H9 (cell line): ENCODE results near the gene MBLAC1. TPM values are rescaled to one million over a fixed set of nuclear protein-coding genes. Genes with fewer than 3 reads are reported as not detected.

Experiments used
- DNase-seq: peaks from one replicate; pipeline ENCODE4 v3.0.0-alpha.2; 2017
- H2AFZ ChIP-seq: one replicate; pipeline ENCODE4 v1.6.1; 2013; ENCODE audit warnings: mild to moderate bottlenecking, low read length, control low read depth, moderate library complexity
- H2AK5ac ChIP-seq: 2 replicates; pipeline ENCODE4 v1.6.1; 2013; ENCODE audit warnings: low read length, control low read depth, mixed read lengths; ENCODE audit not compliant: insufficient read length
- H2BK120ac ChIP-seq: one replicate; pipeline ENCODE4 v1.6.1; 2013; ENCODE audit warnings: low read depth, mild to moderate bottlenecking, low read length, control low read depth, inconsistent platforms; ENCODE audit not compliant: poor library complexity, severe bottlenecking
- H2BK12ac ChIP-seq: 2 replicates; pipeline ENCODE4 v1.6.1; 2013; ENCODE audit warnings: low read length, control low read depth, mixed read lengths, low read depth; ENCODE audit not compliant: insufficient read length
- H2BK15ac ChIP-seq: 2 replicates; pipeline ENCODE4 v1.6.1; 2013; ENCODE audit warnings: low read depth, low read length, control low read depth
- H2BK20ac ChIP-seq: one replicate; pipeline ENCODE4 v1.6.1; 2013; ENCODE audit warnings: low read depth, mild to moderate bottlenecking, low read length, control low read depth, inconsistent platforms; ENCODE audit not compliant: poor library complexity, severe bottlenecking
- H2BK5ac ChIP-seq: 2 replicates; pipeline ENCODE4 v1.6.1; 2013; ENCODE audit warnings: low read length, control low read depth, mixed read lengths; ENCODE audit not compliant: insufficient read length
- H3K14ac ChIP-seq: 2 replicates; pipeline ENCODE4 v1.6.1; 2013; ENCODE audit warnings: low read length, control low read depth; ENCODE audit not compliant: insufficient read depth
- H3K18ac ChIP-seq: 2 replicates; pipeline ENCODE4 v1.6.1; 2013; ENCODE audit warnings: low read depth, mild to moderate bottlenecking, mixed read lengths, low read length, control low read depth; ENCODE audit not compliant: insufficient read length
- H3K23ac ChIP-seq: 2 replicates; pipeline ENCODE4 v1.6.1; 2013; ENCODE audit warnings: low read length, control low read depth, mixed read lengths, low read depth; ENCODE audit not compliant: insufficient read length
- H3K23me2 ChIP-seq: 2 replicates; pipeline ENCODE4 v1.6.1; 2013; ENCODE audit warnings: low read depth, mild to moderate bottlenecking, mixed read lengths, low read length, control low read depth; ENCODE audit not compliant: insufficient read length, poor library complexity, severe bottlenecking
- H3K27ac ChIP-seq: 2 replicates; pipeline ENCODE4 v1.5.1; 2013; ENCODE audit warnings: low read length, control low read depth, mixed read lengths, low read depth; ENCODE audit not compliant: insufficient read length
- H3K27me3 ChIP-seq: 2 replicates; pipeline ENCODE4 v1.6.1; 2013; ENCODE audit warnings: low read length, control low read depth, inconsistent platforms; ENCODE audit not compliant: insufficient read depth
- H3K4ac ChIP-seq: 2 replicates; pipeline ENCODE4 v1.6.1; 2013; ENCODE audit warnings: low read depth, mild to moderate bottlenecking, control low read depth, inconsistent platforms, low read length, moderate library complexity
- H3K4me1 ChIP-seq: 2 replicates; pipeline ENCODE4 v1.6.1; 2013; ENCODE audit warnings: low read length, control low read depth, inconsistent platforms; ENCODE audit not compliant: insufficient read depth
- H3K4me2 ChIP-seq: 2 replicates; pipeline ENCODE4 v1.6.1; 2013; ENCODE audit warnings: low read length, control low read depth, mixed read lengths; ENCODE audit not compliant: insufficient read length, insufficient read depth
- H3K56ac ChIP-seq: 2 replicates; pipeline ENCODE4 v1.6.1; 2013; ENCODE audit warnings: low read depth, mild to moderate bottlenecking, mixed read lengths, low read length, control low read depth; ENCODE audit not compliant: insufficient read length
- H3K79me1 ChIP-seq: 2 replicates; pipeline ENCODE4 v1.6.1; 2013; ENCODE audit warnings: low read depth, mild to moderate bottlenecking, moderate library complexity, low read length, control low read depth, inconsistent platforms; ENCODE audit not compliant: insufficient read depth, poor library complexity, severe bottlenecking
- H3K79me2 ChIP-seq: 2 replicates; pipeline ENCODE4 v1.6.1; 2013; ENCODE audit warnings: low read length, control low read depth, inconsistent platforms; ENCODE audit not compliant: insufficient read depth
- H3K9ac ChIP-seq: 2 replicates; pipeline ENCODE4 v1.6.1; 2013; ENCODE audit warnings: low read length, control low read depth, mixed read lengths; ENCODE audit not compliant: insufficient read length; ENCODE audit errors: extremely low read depth
- H3K9me3 ChIP-seq: one replicate; pipeline ENCODE4 v1.6.1; 2013; ENCODE audit warnings: low read depth, low read length, inconsistent platforms; ENCODE audit not compliant: control insufficient read depth
- H3T11ph ChIP-seq: one replicate; pipeline ENCODE4 v1.6.1; 2013; ENCODE audit warnings: mild to moderate bottlenecking, low read length, control low read depth, inconsistent platforms
- H4K20me1 ChIP-seq: one replicate; pipeline ENCODE4 v1.6.1; 2013; ENCODE audit not compliant: control insufficient read depth, insufficient read length, insufficient read depth
- H4K5ac ChIP-seq: 2 replicates; pipeline ENCODE4 v1.6.1; 2013; ENCODE audit warnings: low read depth, mild to moderate bottlenecking, mixed read lengths, low read length, control low read depth; ENCODE audit not compliant: insufficient read length
- H4K8ac ChIP-seq: replicated peaks from 2 replicates; pipeline ENCODE4 v1.6.1; 2013; ENCODE audit warnings: low read length, control low read depth, mixed read lengths, low read depth; ENCODE audit not compliant: insufficient read length
- H4K91ac ChIP-seq: 2 replicates; pipeline ENCODE4 v1.6.1; 2013; ENCODE audit warnings: low read depth, mild to moderate bottlenecking, moderate library complexity, mixed read lengths, low read length, control low read depth; ENCODE audit not compliant: insufficient read length
- H3K27ac Mint-ChIP-seq, 3 experiments: 2 replicates in 2 of 3; 3 replicates in 1 of 3; pipeline ENCODE4 v1.8.0; 2020 to 2021; ENCODE audit warnings: mixed read lengths in 3 of 3, mild to moderate bottlenecking in 1 of 3, moderate library complexity in 1 of 3
- H3K27me3 Mint-ChIP-seq: 2 replicates; pipeline ENCODE4 v1.8.0; 2021; ENCODE audit warnings: low read depth, mild to moderate bottlenecking, moderate library complexity, mixed read lengths
- H3K36me3 Mint-ChIP-seq, 3 experiments: 2 replicates in 2 of 3; 3 replicates in 1 of 3; pipeline ENCODE4 v1.8.0; 2020 to 2021; ENCODE audit warnings: low read depth in 3 of 3, mixed read lengths in 3 of 3; ENCODE audit not compliant: insufficient read depth in 1 of 3
- H3K4me1 Mint-ChIP-seq, 2 experiments: 2 replicates each; pipeline ENCODE4 v1.8.0; 2020; ENCODE audit warnings: mixed read lengths in 2 of 2
- H3K4me3 Mint-ChIP-seq, 2 experiments: 2 replicates in 1 of 2; 3 replicates in 1 of 2; pipeline ENCODE4 v1.8.0; 2020 to 2021; ENCODE audit warnings: mild to moderate bottlenecking in 2 of 2, mixed read lengths in 2 of 2, moderate library complexity in 1 of 2
- H3K9me3 Mint-ChIP-seq, 2 experiments: 2 replicates in 1 of 2; 3 replicates in 1 of 2; pipeline ENCODE4 v1.8.0; 2020; ENCODE audit warnings: mild to moderate bottlenecking in 2 of 2, mixed read lengths in 2 of 2, moderate library complexity in 1 of 2
- WGBS: extraction: QIAGEN DNeasy Blood & Tissue Kit; methylation state at CpG from one replicate; pipeline ENCODE4 v1.1.7; 2013; ENCODE audit warnings: missing lambda C conversion rate, low lambda C conversion rate, mixed read lengths; ENCODE audit not compliant: insufficient read length; ENCODE audit errors: extremely low coverage; 5-methylcytosine and 5-hydroxymethylcytosine counted together
- total RNA-seq: library from RNA; stranded (reverse); gene quantifications from 2 replicates; pipeline ENCODE4 v1.2.1, GENCODE V29; 2021
- TF ChIP-seq, protein P1 (sequence below): fragments of 200-600 bp; sonication (generic); conservative IDR thresholded peaks from 3 replicates; pipeline ENCODE4 v1.8.0; 2021; ENCODE audit warnings: antibody characterized with exemption, mild to moderate bottlenecking

Gene MBLAC1
- total RNA-seq, 1 experiment from 2014 or later: 1.9 TPM

DNA sequence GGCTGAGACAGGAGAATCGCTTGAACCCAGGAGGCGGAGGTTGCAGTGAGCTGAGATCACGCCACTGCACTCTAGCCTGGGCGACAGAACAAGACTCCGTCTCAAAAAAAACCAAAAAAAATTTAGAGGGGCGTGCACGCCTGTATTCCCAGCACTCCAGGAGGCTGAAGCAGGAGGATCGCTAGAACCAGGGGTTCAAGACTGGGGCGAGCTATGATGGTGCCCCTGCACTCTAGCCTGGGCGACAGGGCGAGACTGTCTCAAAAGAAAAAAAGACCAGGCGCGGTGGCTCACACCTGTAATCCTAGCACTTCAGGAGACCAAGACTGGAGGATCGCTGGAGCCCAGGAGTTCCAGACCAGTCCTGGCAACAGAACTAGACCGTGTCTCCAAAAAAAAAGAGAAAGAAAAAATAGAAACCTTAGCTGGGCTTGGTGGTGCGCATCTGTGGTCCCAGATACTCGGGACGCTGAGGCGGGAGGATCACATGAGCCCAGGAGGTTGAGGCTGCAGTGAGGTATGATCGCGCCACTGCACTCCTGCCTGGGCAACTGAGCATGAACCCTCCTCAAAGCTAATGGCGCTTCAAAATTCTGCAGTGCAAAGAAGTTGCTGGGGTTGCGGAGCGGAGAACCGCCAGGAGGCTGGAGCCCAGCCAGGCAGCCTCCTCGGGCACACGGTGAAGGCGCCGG, 382 bp upstream of the MBLAC1 start:
- Mint-ChIP-seq H3K36me3 (peaks cover 2 to 14% (median 9%) of the 10 kb centered on the region in 3 experiments; a peak in 4 of 7 replicates), H3K27me3 (peaks cover 19% of the 10 kb centered on the region), H3K4me3 (peak overlapping the region; percentile 98 to 99), H3K27ac (peak overlapping the region; percentile 99 to 100 (median 99)), H3K4me1 (peaks cover 8 to 17% of the 10 kb centered on the region in 2 experiments), H3K9me3 (no peaks in the 10 kb centered on the region)
- Histone ChIP-seq H4K5ac (no peak overlapping the region), H2BK20ac (no peak overlapping the region), H2AK5ac (no peak overlapping the region), H4K91ac (no peak overlapping the region), H4K8ac (peak overlapping the region; percentile 19), H3K23ac (no peak overlapping the region), H3K23me2 (peaks cover 15% of the 10 kb centered on the region), H3K9ac (peak overlapping the region; percentile 95), H3K4ac (no peak overlapping the region), H4K20me1 (no peaks in the 10 kb centered on the region), H3K4me2 (peak overlapping the region; percentile 92), H3K27me3 (no peaks in the 10 kb centered on the region), H3K18ac (peak overlapping the region; percentile 96), H3K79me2 (no peaks in the 10 kb centered on the region), H3K27ac (peak overlapping the region; percentile 86), H2BK120ac (no peak overlapping the region), H3K79me1 (no peaks in the 10 kb centered on the region), H2BK12ac (no peak overlapping the region), H3T11ph (no peak overlapping the region), H3K4me1 (no peaks in the 10 kb centered on the region; the same call in 1 of the 2 replicates), H2AFZ (no peak overlapping the region), H2BK15ac (no peak overlapping the region), H2BK5ac (peak overlapping the region; percentile 77), H3K56ac (peak overlapping the region; percentile 55), H3K14ac (peak overlapping the region; percentile 92; the same call in 1 of the 2 replicates), H3K9me3 (no peaks in the 10 kb centered on the region)
- TF ChIP-seq, protein P1, sequence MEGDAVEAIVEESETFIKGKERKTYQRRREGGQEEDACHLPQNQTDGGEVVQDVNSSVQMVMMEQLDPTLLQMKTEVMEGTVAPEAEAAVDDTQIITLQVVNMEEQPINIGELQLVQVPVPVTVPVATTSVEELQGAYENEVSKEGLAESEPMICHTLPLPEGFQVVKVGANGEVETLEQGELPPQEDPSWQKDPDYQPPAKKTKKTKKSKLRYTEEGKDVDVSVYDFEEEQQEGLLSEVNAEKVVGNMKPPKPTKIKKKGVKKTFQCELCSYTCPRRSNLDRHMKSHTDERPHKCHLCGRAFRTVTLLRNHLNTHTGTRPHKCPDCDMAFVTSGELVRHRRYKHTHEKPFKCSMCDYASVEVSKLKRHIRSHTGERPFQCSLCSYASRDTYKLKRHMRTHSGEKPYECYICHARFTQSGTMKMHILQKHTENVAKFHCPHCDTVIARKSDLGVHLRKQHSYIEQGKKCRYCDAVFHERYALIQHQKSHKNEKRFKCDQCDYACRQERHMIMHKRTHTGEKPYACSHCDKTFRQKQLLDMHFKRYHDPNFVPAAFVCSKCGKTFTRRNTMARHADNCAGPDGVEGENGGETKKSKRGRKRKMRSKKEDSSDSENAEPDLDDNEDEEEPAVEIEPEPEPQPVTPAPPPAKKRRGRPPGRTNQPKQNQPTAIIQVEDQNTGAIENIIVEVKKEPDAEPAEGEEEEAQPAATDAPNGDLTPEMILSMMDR: 0 out of 3 replicates have a peak, but pooled peaks have one; percentile 13
- DNase-seq: no peak
- no CpG with 5 or more reads among the region's 29 CpGs for WGBS
